NK-92 (cell line): ENCODE results near the gene SF3A1.

Experiments used
- DNase-seq: peaks from one replicate; lab custom pipeline; 2025; ENCODE audit not compliant: unreplicated experiment; lab: John Stamatoyannopoulos, UW

Gene SF3A1

DNA sequence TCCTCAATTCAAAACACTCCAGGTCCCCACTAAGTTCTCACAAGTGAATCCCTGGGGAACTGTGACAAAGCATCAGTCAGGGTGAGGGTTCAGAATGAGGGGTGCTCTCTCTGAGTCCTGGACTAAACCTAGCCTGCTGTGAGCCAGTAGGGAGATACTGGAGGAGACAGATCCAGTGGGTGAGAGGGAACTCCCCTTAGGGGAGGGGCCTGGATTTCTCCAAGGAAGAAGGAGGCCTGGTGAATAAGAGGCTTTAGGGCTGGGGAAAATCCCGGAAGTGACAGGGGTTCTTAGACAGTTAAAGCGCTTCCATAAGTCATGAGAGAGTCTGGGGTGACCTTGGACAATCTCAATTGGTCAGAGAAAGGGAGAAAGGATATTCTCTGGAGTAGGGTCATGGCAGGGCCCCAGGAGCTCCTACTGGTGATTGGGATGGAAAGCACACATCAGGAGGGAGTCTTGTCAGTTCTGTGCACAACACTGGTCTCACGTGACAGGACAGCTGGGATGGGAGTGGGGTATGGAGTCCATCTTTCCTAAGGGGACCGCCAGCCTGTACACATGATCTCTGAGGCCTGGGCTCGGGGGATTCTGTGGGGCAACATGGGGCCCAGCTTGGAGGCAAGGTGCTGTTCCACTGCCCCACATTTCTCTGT is 31.5 kb downstream of the SF3A1 start:
- no peak for DNase-seq

DNA sequence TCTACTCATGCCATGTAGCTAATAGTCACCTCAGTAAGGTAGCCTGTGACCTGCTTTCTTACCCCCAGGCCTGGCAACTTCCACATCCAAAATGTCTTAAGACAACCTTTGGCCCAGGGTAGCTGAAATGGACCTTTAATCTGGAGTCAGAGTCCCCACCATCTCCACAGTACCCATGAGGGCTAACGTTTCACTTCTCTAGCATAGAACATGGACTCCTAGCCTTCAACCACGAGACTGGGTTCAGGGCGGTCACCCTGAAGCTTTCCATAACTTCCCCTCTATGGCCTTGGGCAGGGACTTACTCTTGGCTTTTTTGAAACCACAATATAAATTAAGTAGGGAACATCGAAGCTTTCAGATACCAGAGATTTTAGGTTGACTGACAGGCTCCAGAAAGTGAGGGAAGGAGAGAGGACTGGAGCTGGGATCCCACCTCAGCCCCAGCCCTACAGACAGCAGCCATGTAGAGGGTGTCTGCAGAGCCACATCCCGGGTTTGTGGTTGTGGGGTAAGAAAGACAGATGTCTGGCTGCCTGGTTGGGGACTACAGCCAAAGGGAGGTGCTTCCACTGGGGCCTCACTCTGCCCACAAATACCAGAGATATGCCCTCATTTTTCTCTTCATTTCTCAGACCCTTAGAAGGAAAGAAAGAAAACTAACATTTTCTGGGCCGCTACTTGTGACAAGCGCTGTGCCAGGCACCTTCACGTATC is 32.5 kb downstream of the SF3A1 start:
- DNase-seq, result no peak

- no peak for DNase-seq
Measured at GRCh38 chr22:30323246-30323645, 33.4 kb downstream of the SF3A1 start.

GRCh38 chr22:30321461-30321860 is 35.2 kb downstream of the SF3A1 start:
- DNase-seq, result no peak

GRCh38 chr22:30320021-30320556 is 36.6 kb downstream of the SF3A1 start:
- no peak for DNase-seq

DNA sequence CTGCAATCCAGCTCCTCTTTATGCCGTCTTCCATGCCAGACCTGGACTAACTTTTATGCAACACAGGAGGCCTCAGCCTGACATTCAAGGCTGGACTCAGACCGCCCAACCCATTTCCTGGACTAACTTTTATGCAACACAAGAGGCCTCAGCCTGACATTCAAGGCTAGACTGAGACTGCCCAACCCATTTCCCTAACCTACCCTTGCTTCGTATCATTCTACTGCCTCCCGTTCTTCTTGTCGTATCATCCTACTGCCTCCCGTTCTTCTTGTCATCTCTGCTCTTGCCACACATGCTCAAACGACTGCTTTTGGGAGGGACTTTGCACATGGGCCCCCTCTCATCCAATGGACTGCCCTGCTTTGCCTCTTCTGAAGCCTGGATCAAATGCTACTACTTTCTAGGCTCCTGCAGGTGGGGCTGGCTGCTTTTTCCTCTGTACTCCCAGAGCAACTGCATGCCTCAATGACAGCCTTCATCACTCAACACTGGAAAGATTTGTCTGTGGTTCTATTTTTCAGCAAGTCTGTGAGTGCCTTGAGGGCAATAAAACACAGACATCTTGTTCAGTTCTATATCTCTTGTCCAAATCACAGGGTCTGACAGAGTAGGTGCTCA is 37.8 kb downstream of the SF3A1 start:
- no peak for DNase-seq

DNA sequence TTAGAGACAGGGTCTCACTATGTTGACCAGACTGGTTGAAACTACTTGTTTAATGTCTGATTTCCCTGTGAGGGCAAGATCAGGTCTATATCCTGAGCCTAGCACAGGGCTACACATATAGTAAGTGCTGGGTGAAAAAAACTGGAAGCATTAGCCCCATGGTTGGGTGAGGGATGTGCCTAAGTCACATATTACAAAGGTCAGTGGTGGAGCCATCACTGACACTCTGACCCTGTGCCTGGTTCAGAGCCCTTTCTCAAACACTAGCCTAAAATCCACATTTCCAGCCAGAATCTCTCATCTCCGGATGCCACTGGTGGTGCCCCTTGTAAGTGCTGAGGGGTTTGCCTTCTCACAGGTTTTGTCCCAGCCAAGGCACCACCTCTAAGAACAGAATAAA is 38.9 kb downstream of the SF3A1 start:
- DNase-seq, result no peak

DNA sequence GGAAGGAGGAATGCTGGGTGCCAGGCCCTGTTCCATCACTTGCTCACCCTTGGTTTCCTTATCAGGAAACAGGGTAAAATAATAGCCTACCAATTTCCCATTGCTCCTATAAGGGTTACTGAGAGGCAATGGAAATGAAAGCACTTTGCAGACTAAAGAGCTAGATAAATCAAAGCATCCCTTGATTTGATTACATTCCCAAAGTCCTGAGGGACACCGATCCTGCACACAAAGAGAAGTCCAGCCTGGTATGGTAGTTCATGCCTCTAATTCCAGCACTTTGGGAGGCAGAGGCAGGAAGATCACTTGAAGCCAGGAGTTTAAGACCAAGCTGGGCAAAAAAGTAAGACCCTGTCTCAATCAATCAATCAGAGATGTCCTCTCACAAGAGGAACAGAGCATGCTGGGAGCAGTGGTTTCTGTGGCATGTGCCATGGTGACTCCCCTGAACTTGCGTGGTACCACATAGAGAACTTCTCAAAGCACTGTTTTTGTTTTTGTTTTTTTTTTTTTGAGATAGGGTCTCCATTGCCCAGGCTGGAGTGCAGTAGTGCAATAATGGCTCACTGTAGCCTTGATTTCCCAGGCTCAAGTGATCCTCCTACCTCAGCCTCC is 40.6 kb downstream of the SF3A1 start:
- DNase-seq, result no peak

- DNase-seq, result no peak
Measured at GRCh38 chr22:30314915-30315314, 41.8 kb downstream of the SF3A1 start.

- no peak for DNase-seq
Measured at GRCh38 chr22:30313527-30314363, 42.9 kb downstream of the SF3A1 start.

DNA sequence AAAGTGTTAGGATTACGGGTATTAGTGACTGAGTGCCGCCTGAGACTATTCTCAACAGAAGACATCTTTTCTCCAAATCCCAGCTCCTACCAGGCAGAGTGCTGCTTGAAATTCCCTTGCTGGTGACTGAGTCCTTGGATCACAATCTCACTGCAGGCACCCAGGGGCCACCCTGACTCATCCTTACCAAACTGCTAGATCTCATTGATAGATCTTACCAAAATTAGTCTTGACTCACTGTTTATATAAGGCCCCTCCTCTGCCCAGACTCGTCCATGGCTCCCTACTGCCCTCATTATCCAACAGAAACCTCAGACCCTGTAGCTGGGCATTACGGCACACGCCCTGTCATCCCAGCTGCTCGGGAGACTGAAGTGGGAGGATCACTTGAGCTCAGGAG is 44.6 kb downstream of the SF3A1 start:
- no peak for DNase-seq

DNA sequence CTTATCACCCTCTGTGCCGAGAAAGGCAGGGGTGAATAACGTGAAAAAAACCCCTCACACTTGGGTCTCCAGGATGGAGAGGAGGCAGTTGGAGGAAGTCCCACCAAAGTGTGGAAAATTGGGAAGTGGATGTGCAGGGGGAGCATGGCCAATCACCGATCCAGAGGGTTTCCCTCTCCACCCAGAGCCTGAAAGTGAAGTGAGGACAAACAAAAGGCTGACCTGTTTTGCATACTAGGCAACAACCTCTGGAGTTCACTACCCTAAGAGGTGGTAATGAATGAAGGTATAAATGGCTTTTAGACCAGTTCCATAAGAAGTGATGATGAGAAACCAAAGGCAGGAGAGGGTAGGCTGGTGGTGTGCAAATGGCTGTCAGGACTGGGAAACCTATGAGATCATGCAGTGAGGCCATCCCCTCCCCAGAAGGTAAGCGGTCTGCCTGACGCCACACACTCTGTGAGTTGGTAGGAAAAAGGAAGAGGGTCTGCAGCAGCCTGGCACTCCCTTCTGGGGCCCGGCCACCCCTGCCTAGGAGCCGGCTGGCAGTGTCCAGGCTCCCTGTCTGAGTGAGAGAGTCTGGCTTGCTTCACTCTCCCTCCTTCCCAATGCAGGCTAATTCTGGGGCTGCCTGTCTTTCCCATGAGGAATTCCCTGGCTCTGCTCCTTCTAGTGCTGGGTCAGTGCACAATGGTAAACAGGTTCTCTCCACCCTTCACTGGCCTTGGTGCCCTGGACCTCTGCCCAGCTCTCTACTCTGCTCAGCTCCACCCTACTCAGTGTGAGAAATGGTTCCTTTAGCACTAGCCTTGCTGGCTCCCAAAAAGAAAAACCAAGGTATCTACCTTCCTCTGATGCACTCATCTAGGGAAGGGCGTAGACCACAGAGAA is 45.6 kb downstream of the SF3A1 start:
- no peak for DNase-seq

GRCh38 chr22:30309951-30310741 is 46.5 kb downstream of the SF3A1 start:
- no peak for DNase-seq

DNA sequence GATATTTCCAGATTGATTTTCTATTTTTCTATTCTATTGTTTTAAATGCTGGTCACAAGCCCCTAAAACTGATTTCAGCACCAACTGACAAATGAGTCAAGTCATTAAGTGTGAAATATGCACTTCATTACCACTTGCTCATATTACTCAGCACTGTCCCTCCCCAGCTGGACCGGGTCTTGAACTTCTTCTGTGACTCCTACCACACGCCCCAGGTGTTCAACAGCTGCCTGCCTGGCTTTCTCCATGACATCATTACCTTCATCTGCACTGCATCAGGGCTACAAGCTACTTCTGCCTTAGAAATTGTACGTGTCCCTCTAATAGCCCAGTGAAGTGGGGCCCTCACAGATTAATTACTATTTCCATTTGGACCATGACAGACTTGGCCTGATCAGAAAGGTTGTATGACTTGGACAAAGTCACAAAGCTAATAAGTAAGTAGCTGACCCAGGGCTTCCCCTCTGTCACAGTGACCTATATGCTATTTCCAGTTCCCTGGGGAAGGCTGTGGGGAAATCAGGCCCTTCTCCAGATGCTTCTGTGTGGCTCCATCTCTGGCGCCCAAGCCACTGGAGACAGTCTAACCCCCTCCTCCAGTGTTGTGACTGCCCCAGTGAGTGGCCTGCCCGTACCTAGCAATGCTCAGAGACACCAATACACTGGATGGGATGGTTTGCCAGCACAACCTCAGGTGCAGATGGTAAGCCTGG is 48.0 kb downstream of the SF3A1 start:
- DNase-seq, result no peak

- DNase-seq, result no peak
Measured at GRCh38 chr22:30308093-30308492, 48.6 kb downstream of the SF3A1 start.

GRCh38 chr22:30307041-30307574 is 49.6 kb downstream of the SF3A1 start:
- DNase-seq, result no peak

DNA sequence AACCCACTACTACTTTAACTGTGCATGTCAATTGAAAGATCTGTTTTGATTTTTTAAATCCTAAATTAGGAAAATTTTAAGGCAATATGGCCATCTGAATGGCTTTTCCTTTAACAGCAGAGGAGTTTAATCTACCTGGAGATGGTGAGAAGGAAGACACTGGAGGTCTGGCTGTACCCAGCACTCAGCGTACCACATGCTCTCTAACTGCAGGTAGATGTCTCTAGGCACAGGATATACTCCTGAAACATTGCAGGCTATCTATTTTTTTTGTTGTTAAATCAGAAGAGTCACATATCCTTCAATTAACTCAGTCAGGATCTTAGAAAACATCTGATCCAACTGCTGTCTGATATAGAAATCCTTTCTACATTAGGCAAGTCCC is 50.1 kb downstream of the SF3A1 start:
- DNase-seq, result no peak
